Stimulated activated CD4-positive, alpha-beta T cell treated with anti-CD3 and anti-CD28 coated beads, Interleukin-4, amount 100 ng/mL, for 1 hour (primary cell): ENCODE data around the gene PDCL3.
A peak's percentile ranks its signal among the peaks of the same experiment; 100 is the strongest.

Source experiments
- DNase-seq: peaks from one replicate; pipeline ENCODE4 v3.0.0-alpha.2; 2020

Gene PDCL3

GRCh38 chr2:100562613-100563406 is at the start of gene PDCL3:
Gene PDCL3, plus strand, starts transcription at chr2:100562993. Its CDS starts 75 bp downstream, at chr2:100563068.
- DNase-seq: peak; percentile 94

GRCh38 chr2:100513650-100514049 is 49.1 kb upstream of the PDCL3 start:
- no peak for DNase-seq

GRCh38 chr2:100517556-100517955 is 45.2 kb upstream of the PDCL3 start:
- no peak for DNase-seq

GRCh38 chr2:100518801-100519200 is 44.0 kb upstream of the PDCL3 start:
- DNase-seq: no peak

GRCh38 chr2:100520224-100520623 is 42.6 kb upstream of the PDCL3 start:
- no peak for DNase-seq

- no peak for DNase-seq
These were observed 40.4 kb upstream of the PDCL3 start for GRCh38 chr2:100522430-100522829.

GRCh38 chr2:100524331-100524730 is 38.5 kb upstream of the PDCL3 start:
- no peak for DNase-seq

GRCh38 chr2:100526868-100527267 is 35.9 kb upstream of the PDCL3 start:
- DNase-seq: no peak

- no peak for DNase-seq
These were observed 35.3 kb upstream of the PDCL3 start for GRCh38 chr2:100527440-100528015.

GRCh38 chr2:100529176-100529575 is 33.6 kb upstream of the PDCL3 start:
- no peak for DNase-seq

- no peak for DNase-seq
These were observed 32.9 kb upstream of the PDCL3 start for GRCh38 chr2:100529900-100530299.

GRCh38 chr2:100535855-100536254 is 26.9 kb upstream of the PDCL3 start:
- DNase-seq: no peak

GRCh38 chr2:100537918-100538317 is 24.9 kb upstream of the PDCL3 start:
- DNase-seq: no peak

- DNase-seq: no peak
These were observed 23.6 kb upstream of the PDCL3 start for GRCh38 chr2:100539221-100539620.

- no peak for DNase-seq
These were observed 21.4 kb upstream of the PDCL3 start for GRCh38 chr2:100541404-100541803.

GRCh38 chr2:100542418-100542817 is 20.4 kb upstream of the PDCL3 start:
- DNase-seq: no peak

- no peak for DNase-seq
These were observed 17.7 kb upstream of the PDCL3 start for GRCh38 chr2:100544911-100545596.

- DNase-seq: no peak
These were observed 16.3 kb upstream of the PDCL3 start for GRCh38 chr2:100546469-100546868.

- DNase-seq: no peak
These were observed 14.0 kb upstream of the PDCL3 start for GRCh38 chr2:100548771-100549170.

- no peak for DNase-seq
These were observed 11.5 kb upstream of the PDCL3 start for GRCh38 chr2:100551303-100551702.

- peak; percentile 38 for DNase-seq
These were observed 7.9 kb upstream of the PDCL3 start for GRCh38 chr2:100554798-100555407.

GRCh38 chr2:100556746-100557145 is 6.0 kb upstream of the PDCL3 start:
- no peak for DNase-seq

GRCh38 chr2:100560216-100560830 is 2.5 kb upstream of the PDCL3 start:
- no peak for DNase-seq
